C1 segment of cervical spinal cord (tissue), 14 donors: ENCODE results near the gene ARL6IP4.
A peak's percentile ranks its signal among the peaks of the same experiment; 100 is the strongest.

Source experiments
- DNase-seq, 14 donors: peaks; one replicate each; lab custom pipeline; 2025; lab: John Stamatoyannopoulos, UW

ARL6IP4 gene

GRCh38 chr12:122977655-122978392, 2.7 kb upstream of the ARL6IP4 start:
- DNase-seq: no peak

- no peak for DNase-seq
Observed at GRCh38 chr12:122978507-122978955, 1.9 kb upstream of the ARL6IP4 start.

GRCh38 chr12:122979001-122979907, 1.2 kb upstream of the ARL6IP4 start:
- DNase-seq: no peak

- no peak for DNase-seq
Observed at GRCh38 chr12:122979908-122980182, 636 bp upstream of the ARL6IP4 start.

- peak in 1 of 14 donors; percentile 41 for DNase-seq
Observed at GRCh38 chr12:122981036-122981471, 573 bp downstream of the ARL6IP4 start.

GRCh38 chr12:122981587-122982476, 1.4 kb downstream of the ARL6IP4 start:
- no peak for DNase-seq

GRCh38 chr12:122982477-122982815, 2.0 kb downstream of the ARL6IP4 start:
- no peak for DNase-seq

- peak in 1 of 14 donors; percentile 13 for DNase-seq
Observed at GRCh38 chr12:122982963-122983788, 2.7 kb downstream of the ARL6IP4 start.

- DNase-seq: peak in 1 of 14 donors; percentile 12
Observed at GRCh38 chr12:122983789-122984515, 3.5 kb downstream of the ARL6IP4 start.

GRCh38 chr12:122984612-122985337, 4.3 kb downstream of the ARL6IP4 start:
- DNase-seq: peak in 8 of 14 donors; percentile 9 to 64 (median 28)

- DNase-seq: no peak
Observed at GRCh38 chr12:122985338-122986257, 5.1 kb downstream of the ARL6IP4 start.

- DNase-seq: no peak
Observed at GRCh38 chr12:122986258-122986871, 5.9 kb downstream of the ARL6IP4 start.

- no peak for DNase-seq
Observed at GRCh38 chr12:122987086-122987951, 6.8 kb downstream of the ARL6IP4 start.

- no peak for DNase-seq
Observed at GRCh38 chr12:122988036-122988435, 7.6 kb downstream of the ARL6IP4 start.

GRCh38 chr12:122988612-122989212, 8.2 kb downstream of the ARL6IP4 start:
- DNase-seq: no peak

- no peak for DNase-seq
Observed at GRCh38 chr12:122989225-122989839, 8.9 kb downstream of the ARL6IP4 start.
